Astrocyte (in vitro differentiated cells and primary cell): ENCODE data around the gene TMEM33.

Experiments used
- CTCF ChIP-seq: IDR thresholded peaks from 2 replicates; pipeline ENCODE4 v1.5.1; 2011; ENCODE audit warnings: low read depth, mild to moderate bottlenecking, inconsistent platforms, low read length, moderate library complexity; ENCODE audit not compliant: insufficient read depth
- EZH2 ChIP-seq: IDR thresholded peaks from 2 replicates; pipeline ENCODE4 v1.6.1; 2012; ENCODE audit warnings: mild to moderate bottlenecking, low read length, inconsistent platforms; ENCODE audit not compliant: insufficient read depth

- TF ChIP-seq CTCF, result no peak
- no peak for TF ChIP-seq EZH2
These were observed 42.5 kb downstream of the TMEM33 start for GRCh38 chr4:41977709-41978108.
